ENCODE measurements around the gene LGALS9.
"Not testable (repeated sequence)": the region's sequence is repeated elsewhere in the genome, so short reads cannot be mapped to it uniquely, and the experiment has no call there.

Gene LGALS9

GRCh38 chr17:27603880-27604794 is 26.9 kb upstream of the LGALS9 start:
- DNase-seq = no peak

DNA sequence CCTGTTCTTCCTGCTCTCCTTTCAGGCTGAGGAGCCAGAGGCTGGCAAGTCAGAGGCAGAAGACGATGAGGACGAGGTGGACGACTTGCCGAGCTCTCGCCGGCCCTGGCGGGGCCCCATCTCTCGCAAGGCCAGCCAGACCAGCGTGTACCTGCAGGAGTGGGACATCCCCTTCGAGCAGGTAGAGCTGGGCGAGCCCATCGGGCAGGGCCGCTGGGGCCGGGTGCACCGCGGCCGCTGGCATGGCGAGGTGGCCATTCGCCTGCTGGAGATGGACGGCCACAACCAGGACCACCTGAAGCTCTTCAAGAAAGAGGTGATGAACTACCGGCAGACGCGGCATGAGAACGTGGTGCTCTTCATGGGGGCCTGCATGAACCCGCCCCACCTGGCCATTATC is 25.6 kb upstream of the LGALS9 start:
- DNase-seq = no peak

GRCh38 chr17:27607521-27608091 is 23.4 kb upstream of the LGALS9 start:
- DNase-seq = no peak

GRCh38 chr17:27608328-27609230 is 22.4 kb upstream of the LGALS9 start:
- no peak for DNase-seq

DNA sequence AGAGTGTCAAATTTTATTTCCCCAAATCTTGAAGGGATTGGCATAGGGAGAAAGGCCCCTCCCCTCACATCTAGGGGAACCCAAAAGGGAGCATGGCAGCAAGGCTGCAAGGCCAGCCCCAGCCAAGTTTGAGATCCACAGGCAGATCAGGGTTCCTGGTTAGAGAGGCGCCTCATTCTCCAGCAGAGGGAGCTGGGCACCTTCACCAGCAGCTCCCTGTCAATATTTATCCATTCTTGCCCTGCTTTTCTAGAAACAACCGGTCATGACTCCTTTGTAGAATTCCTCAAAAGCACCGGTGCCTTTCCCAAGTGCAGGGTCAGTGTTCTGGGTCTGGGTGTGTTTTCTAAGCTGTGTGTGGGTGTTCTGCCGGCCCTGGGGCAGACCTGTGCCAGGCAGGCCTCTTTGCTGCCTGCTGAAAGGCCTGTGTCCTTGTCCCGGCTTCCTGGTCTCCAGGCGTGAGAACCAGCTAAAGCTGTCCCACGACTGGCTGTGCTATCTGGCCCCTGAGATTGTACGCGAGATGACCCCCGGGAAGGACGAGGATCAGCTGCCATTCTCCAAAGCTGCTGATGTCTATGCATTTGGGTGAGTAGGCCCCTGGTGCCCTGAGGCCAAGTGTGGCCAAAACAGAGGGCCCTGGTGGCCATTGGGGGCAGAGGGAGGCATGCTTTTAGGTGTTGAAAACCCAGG is 21.2 kb upstream of the LGALS9 start:
- DNase-seq = peak; percentile 22

GRCh38 chr17:27610304-27610677 is 20.7 kb upstream of the LGALS9 start:
- DNase-seq = no peak

GRCh38 chr17:27612160-27612770 is 18.7 kb upstream of the LGALS9 start:
- DNase-seq = no peak

DNA sequence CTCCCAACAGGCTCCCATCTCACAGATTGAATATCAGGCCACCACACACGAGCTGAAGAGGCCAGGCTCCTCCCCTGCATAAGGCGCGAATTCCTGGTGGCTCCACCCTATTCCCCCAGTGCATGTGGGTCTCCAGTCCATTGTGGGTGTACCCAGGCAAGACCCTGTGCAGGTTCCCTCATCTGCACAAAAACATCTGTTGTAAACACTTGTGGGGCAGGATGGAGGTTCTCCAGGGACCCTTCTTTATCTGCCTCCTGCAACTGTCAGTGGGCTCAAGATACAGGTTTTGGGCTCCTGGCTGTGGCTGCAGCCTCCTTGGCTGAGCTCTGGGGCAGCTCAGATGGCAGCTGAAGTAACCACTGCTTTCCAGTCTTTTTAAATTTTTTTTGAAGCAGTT is 17.6 kb upstream of the LGALS9 start:
- DNase-seq = no peak

DNA sequence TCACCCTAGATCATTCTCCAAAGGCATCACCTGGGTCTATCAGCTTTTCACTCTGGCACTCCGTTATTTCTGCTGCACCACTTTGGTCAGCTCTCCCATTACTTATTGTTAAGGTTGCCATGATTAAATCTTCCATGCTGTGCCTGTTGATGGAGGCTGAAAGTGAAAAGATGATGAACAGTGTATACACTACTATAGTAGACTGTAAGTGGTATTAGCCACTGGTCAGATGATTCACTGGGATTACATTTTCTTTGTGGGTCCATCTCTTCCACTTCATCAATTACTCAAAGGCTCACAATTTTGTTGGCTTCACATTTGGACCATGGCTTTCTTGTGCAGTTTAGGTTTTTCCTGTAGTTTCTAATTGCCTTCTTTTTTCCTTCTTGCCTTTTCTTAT is 15.9 kb upstream of the LGALS9 start:
- no peak for DNase-seq

DNA sequence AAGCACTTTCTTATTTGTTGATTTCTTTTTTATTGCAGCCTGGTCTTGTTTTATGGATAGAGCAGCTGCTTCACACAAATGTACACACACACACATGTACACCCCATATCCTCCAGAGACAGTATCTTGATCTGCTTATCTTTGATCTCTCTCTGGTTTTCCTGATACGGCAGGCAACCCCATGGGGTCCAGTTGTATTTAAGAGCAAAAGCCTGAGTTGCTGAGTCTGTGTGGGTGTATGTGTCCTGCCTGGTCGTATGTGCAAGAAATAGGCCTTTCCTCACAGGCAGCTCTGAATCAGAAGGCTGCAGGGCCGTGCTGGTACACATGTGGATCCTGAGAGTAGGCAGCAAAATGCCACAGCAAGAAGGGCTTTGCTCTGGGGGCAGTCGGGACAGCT is 14.6 kb upstream of the LGALS9 start:
- no peak for DNase-seq

- no peak for DNase-seq
Measured at GRCh38 chr17:27618417-27618816, 12.6 kb upstream of the LGALS9 start.

DNA sequence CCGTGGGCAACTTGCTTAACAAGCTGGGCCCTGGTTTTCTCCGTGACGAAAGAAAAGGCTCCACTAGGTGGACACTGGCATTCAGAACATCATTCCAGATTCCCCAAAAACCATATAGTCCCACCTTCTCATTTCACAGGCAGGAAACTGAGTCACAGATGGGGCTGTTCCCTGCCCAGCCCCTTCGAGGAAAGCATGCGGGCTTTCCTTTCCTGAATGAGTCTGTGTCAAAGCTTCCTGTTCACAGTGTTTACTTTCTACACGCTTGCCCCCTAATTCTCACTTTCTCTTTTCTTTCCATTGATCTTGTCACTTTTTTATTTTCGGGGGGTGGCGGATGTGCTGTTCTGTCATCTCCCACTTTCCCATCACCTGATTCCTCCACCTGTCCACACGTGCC is 10.3 kb upstream of the LGALS9 start:
- no peak for DNase-seq

DNA sequence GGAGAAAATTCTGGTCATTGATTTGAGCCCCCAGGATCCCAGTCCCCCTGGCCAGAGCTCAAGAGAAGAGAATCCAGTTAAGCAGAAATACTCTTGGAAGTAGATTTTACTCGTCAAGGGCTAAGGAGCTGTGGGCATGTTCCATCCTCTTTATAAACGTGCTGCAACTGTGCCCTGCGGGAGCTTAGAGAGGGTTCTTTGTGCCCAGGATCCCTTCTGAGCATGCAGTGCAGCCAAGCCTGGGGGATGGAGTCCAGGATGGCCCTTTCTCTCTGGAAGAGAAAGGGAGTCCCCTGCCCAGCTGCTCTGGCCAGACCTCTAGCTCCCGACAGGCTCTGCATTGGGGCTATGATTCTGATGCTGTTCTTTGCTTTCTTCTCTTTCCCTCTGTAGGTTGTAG is 9.5 kb upstream of the LGALS9 start:
- no peak for DNase-seq

GRCh38 chr17:27621942-27622559 is 8.9 kb upstream of the LGALS9 start:
- no peak for DNase-seq

- DNase-seq = no peak
Measured at GRCh38 chr17:27622986-27623385, 8.0 kb upstream of the LGALS9 start.

DNA sequence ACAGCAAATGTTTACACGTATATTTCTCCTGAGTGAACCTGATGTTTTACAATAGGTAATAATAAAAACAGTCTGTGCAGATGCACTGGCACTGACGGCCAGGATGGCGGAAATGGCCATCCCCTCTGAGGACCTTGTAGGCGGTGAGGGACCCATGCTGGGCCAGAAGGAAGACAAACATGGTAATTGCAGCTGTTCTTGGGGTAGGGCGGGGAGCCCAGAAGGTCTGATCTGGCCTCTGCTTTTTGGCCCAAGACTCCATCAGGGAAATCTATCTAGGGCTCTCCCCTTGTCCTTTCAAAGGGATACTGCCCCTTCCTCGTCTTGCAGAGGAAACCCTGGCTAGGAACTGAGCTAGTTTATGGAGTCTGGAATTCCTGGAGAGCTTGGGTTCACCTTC is 7.4 kb upstream of the LGALS9 start:
- no peak for DNase-seq

- DNase-seq = no peak
Measured at GRCh38 chr17:27624539-27624938, 6.4 kb upstream of the LGALS9 start.

DNA sequence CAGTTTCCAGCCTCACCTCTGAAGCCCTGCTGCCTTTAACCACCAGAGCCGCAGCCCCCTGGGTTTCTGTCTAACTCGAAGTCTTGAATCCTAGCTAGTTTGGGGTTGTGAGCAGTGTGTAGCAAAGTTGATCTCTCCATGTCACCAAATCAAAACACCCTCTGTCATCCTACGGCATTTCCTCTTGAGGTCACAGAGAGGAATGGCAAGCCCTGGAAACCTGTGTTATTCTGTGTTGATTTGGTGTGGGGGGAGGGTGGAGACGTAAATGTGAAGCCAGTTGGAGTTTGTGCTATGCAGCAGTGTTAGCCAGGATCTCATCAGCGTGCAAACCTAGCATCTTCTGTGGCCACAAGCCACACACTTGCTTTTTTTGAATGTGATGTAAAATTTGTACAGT is 5.1 kb upstream of the LGALS9 start:
- no peak for DNase-seq

- DNase-seq = no peak
Measured at GRCh38 chr17:27627514-27627913, 3.5 kb upstream of the LGALS9 start.

DNA sequence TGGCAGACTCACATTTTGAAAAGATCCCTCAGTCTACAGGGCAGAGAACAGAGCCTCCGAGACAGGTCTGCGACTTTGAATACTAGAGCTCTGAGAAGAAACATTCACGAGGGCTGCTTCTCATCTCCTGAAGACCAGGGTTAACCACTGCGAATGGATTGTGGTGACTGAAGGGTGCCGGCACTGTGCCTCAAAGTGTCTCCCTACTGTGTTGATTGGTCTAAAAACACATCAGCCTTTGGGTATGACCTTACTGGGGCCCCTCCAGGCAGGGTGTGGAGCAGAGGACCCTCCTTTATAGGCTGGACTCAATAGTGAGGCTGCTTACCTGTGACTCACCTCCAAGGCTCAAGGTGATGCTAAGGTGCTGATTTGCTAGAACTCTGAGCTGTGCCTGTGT is 2.6 kb upstream of the LGALS9 start:
- no peak for DNase-seq

DNA sequence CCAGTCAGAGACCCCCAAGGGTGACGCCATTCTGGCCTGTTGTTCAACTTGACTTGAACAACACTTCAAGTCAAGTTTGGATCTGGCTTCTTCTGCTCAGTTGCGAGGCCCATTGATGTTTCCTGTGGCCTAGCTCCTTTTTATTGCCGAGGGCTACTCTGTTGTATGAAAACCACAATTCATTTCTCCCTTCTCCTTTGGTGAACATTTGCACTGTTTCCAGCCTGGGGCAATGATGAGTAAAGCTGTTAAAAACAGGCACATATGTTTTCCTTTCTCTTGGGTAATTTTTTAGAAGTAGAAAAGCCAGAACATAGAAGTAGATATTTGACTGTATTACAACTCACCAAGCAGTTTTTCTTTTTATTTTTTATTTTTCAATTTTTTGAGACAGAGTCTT is 1.7 kb upstream of the LGALS9 start:
- DNase-seq = not testable (repeated sequence)

DNA sequence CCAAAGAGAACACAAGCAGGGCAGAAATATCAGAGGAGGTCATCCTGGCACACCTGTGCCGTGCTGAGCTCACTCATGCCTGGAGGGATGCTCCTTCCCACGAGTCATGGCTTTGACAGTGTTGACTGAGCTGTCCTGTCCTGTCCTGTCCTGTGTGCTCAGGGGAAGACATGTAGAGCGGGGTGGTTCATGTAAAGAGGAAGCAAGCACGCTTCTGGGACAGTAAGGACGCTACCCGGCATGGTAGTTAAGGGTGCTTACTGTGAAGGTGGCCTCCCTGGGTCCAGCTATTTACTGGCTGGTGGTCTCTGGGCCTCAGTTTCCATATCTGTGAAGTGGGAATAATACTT is 398 bp downstream of the LGALS9 start:
- DNase-seq = no peak
